ENCODE data around the gene LRP4.

The LRP4 gene

DNA sequence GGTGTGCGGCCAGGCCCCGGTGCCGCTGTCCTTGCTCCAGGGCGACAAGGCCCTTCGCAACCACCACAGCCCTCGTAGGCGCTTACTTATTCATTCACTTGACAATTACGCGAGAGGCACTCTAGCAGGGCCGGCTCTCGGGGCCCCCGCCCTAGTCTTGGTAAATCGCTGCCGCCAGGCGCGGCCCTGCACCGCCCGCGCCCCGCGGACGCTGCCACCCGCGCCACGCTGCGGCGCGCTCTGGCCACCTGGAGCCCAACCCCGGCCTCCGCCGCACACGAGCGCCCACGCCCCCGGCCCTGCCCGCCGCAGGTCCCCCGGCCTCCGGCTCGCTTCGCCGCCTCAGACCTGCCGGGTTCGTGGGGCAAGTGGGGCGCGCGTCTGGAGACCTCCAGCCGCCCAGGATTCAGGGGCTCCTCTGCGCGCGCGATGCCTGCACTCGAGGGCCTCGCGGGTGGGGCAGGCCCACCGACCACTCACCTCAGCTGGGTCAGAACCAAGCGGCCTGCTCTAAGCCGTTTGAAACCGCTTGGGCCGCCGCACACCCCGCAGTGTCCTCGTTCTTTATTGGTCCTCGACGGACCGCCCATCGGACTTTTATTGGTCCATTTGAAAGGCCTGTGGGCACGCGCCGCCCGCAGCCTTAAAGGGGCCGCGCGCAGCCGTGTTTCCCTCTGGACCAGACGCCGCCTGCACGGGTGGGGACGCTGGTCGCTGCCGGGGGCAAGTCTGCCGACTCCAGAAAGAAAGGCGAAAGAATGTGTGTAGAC is 72.4 kb downstream of the LRP4 start, which contains the start of gene CKAP5:
Gene CKAP5 (minus strand): TSS at position 541 of the 770 bp plus-strand sequence. CDS start 25,049 bp downstream, outside the sequence.
- peak; percentile 89 to 90 for DNase-seq

DNA sequence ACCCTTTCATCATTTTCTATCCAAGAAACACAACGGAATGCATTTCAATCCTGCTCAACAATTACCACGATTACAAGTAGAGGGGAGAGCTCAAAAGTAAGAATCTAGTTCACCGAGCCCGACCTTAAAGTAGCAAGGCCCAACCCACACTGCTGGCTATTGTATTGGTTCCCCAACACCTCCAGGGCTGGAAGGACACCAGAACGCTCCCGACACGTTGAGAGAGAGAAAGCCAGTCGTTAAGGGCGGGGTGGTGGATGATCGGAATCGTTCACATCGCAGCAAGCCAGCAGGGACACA is 73.0 kb downstream of the LRP4 start:
- no peak for DNase-seq

DNA sequence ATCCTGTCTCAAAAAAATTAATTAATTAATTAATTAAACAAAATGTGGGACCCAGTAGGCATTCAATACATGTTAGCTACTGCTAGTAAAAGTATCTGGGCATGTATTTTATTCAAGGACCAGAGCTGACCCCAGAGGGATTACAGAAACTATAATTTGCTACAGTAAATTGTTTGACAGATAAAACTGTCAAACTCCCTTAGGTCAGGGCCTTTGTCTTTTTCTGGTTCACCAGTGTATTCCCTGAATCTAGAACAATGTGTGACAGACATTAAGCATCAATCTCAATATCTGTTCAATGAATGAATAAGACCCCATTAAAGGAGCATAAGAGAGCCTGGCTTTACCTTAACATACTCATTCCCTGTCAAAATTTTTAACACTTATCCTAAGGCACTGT is 78.2 kb downstream of the LRP4 start:
- DNase-seq = no peak

DNA sequence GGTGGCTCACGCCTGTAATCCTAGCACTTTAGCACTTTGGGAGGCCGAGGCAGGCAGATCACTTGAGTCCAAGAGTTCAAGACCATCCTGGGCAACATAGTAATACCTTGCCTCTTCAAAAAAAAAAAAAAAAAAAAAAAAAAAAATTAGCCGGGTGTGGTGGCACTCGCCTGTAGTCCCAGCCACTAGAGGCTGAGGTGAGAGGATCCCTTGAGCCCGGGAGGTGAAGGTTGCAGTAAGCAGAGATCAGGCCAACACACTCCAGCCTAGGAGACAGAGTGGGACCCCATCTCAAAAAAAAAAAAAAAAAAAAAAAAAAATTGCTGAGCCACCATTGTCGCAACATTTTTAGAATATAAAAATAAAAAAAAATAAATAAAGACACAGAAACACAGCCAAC is 79.8 kb downstream of the LRP4 start:
- no peak for DNase-seq

DNA sequence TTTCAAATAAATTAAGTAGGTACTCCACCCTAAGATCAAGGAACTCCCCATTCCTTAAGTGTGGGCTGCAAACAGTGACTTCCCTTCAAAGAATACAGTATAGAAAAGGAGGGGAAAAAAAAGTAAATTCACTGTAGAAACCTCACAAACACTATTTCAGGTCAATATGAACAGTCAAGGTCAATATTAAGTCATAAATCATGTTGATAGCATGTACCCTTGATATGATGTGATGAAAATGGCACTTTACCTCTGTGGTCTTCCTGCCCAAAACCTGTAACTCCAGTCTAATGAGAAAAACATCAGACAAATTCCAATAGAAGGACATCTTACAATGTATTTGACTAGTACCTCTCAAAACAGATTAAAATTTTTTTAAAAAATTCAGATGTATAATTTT is 80.5 kb downstream of the LRP4 start:
- DNase-seq = no peak

DNA sequence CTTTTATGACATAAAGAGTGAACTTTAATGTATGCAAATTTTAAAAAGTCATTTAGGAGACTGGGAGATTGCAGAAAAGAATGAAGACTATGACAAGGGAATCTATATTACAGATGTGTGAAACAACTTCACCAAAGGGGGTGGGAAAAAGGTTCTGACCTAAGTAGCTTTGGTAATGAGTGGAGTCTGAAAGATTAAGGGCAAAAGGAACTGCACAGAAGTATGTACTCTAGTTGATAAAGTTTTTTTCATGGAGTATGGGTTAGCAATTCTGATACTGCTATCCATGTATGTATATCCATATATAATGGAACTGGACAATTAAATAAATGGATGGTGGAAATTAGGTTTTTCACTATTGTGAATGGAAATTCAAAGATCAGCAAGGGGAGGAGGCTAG is 81.5 kb downstream of the LRP4 start:
- no peak for DNase-seq

DNA sequence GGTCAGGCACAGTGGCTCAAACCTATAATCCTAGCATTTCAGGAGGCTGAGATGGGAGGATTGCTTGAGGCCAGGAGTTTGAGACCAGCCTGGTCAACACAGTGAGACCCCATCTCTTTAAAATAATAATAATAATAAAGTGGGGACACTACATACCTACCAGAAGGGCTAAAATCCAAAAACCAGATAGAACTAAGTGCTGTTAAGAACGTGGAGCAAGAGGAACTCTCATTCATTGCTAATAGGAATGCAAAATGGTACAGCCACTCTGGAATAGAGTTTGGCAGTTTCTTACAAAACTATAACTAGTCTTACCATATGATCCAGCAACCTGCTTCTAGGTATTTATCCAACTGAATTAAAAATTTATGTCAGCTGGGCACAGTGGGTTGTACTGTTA is 81.9 kb downstream of the LRP4 start:
- no peak for DNase-seq

DNA sequence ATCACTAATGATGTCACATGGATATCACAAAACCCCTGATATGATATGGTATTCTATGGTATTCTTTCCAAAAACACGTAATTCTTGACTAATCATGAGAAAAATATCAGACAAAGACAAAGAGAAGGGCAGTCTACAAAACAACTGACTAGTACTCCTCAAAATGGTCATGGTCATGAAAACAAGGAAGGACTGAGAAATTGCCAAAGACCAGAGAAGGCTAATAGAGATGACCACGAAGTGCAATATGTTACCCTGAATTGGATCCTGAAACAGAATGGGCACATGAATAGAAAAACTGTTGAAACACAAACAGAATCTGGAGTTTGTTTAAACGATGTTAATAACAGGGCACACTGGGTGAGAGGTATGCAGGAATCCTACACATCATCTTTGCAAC is 82.5 kb downstream of the LRP4 start:
- DNase-seq = no peak

DNA sequence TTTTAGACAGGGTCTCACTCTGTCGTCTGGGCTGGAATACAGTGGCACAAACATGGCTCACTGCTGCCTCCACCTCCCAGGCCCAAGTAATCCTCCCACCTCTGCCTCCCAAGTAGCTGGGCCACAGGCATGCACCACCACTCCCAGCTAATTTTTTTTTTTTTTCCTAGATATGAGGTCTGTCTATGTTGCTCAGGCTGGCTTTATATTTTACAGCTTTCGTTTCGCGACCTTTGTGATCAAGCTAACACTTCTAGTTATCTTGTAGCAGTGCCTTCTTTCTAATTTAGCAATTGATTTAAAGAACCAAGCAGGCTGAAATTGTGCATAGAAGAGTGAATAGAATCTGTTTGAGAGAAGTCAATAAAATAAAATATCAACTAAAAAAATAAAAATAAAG is 83.5 kb downstream of the LRP4 start:
- DNase-seq = no peak

DNA sequence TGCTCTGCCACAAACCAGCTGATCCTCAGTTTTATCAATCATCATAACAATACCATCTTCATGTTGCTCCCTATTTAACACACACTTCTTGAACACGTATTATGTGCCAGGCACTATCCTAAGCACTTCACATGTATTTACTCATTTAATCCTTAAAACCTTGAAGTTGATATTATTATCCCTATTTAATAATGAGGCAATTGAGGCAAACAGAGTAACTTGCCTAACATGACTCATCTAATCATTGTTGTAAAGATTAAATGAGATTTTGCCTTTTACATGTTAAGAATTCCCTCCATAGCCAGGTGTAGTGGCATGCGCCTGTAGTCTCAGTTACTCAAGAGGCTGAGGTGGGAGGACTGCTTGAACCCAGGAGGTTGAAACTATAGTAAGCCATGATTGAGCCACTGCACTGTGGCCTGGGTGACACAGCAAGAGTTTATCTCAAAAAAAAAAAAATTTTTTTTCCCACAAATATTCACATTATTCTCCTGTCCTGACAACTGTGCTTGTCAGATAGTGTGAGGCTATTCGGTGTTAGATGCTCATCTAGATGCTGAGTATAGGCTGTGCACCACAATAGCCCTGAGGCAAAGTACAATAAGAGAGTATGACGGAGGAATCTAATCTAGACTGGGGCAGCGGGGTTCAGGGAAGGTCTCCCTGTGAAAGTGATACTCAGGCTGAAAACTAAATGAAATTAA is 85.7 kb downstream of the LRP4 start:
- no peak for DNase-seq

DNA sequence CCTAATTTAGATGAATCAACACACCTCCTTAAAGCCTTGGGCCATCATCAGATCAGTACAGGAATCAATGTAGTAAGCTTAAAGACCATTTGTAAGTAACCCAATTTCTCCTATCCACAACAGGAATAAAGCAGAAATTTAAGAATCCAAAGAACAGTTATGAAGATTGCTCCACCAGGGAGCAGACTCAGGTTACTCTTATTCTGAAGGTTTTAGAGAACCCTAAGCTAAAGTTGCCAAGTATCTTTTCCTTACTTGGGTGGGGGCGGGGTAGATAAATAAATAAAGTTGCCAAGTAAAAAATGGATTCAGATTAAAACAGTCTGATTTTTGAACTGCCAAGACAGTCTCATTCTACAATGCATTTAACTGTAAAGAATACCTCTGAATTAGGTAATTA is 90.4 kb downstream of the LRP4 start:
- no peak for DNase-seq

DNA sequence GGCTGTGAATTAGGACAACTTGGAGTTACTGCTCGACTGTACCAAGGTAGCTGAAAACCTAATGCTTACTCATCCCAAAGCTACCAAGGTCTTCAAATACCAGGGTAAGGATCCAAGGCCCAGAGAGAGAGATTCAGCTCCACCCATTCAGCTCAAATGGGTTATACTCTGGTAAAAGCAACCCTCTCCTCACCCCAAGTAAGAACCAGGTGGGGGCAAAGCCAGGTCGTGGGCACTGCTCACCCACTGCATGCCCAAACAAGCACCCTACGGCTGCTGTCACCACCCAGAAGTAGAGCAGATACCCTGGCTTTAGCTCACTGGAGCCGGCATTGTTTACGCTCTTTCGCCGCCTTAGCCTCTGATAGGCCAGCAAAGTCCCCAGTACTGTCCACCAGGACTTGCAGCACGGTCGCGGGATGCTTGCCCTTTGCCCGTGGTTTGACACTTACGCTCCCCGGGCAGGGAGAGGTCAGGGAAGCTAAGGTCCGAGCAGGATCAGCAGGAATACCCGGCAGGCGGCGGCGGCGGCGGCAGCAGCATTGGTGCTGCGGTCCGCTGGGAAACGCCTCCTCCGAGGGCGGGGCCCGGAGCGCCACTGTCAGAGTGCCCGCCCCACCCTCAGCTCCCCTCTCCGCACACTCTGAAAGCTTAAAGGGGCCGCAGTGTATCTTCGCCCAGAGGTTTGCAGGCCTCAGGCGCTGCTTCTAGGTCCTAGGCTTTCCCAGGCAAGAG is 91.9 kb downstream of the LRP4 start:
- peak; percentile 75 to 79 for DNase-seq

DNA sequence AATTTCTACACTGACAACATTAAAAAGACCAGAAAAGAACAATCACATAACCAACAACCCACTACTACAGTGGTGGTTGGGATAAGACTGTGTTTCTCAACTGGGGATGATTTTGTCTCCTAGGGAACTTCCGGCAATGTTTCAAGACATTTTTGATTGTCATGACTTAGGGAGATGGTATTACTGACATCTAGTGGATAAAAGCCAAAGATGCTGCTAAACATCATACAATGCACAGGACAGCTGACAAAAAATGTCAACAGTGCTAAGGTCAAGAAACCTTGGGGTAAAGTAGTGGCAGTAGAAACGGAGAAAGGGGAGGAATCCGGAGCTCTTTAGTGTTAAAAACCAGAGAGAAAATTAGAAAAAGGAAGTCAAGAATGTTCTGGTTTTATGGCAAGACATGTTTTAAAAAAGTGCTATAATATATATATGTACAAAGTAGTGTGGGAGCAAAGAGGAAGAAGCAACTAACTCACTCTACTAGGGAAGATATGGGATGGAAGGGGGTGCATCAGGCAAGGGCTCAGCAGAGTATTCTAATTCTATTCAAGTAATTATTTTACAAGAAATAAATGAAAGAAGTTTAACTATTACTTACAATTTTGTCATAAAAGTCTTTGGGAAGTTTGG is 109.4 kb downstream of the LRP4 start:
- DNase-seq = no peak

Measured in stimulated activated CD4-positive, alpha-beta T cell treated with anti-CD3 and anti-CD28 coated beads, Interleukin-2, amount 100 ng/mL, for 24 hours (primary cell).